Measurements from ENCODE around the gene KCND3.

DNA sequence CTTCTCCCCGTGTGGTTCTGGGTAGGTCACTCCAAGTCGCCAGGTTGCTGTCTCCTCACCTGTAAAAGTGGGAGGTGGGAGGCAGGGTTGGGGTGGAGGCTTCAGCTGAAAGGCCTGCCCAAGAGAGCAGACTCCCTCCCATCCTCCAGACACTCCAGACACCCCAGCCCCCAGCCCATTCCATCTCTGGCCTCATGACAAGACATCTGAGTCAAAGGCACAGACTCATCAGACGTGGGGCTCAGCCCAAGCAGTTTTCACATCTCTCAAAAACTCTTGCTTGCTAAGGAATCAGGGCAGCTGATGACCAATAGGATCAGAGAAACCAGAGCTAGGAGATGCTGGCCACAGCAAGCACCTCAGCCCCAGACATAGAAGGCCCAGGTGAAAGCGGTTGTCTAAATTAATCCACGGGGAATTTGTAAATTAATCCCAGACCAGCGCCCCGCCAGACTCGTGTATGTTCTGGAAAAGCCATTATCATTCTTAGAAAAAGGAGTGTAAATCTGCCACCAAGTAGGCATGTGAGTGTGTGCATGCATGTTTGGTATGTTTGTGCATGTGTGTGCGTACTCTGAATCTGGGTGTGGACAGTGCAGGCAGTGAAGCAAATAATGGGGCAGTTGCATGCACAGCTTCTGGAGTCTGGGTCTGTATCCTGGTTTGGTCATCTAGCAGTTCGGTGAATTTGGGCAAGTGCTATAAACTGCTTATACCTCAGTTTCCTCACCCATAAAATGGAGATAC lies 55.2 kb downstream of the KCND3 start:
- TF ChIP-seq EP300 (IDR thresholded peaks at IDR 0.05; ENCODE audit: low read depth), result no peak
- TF ChIP-seq, protein P1, sequence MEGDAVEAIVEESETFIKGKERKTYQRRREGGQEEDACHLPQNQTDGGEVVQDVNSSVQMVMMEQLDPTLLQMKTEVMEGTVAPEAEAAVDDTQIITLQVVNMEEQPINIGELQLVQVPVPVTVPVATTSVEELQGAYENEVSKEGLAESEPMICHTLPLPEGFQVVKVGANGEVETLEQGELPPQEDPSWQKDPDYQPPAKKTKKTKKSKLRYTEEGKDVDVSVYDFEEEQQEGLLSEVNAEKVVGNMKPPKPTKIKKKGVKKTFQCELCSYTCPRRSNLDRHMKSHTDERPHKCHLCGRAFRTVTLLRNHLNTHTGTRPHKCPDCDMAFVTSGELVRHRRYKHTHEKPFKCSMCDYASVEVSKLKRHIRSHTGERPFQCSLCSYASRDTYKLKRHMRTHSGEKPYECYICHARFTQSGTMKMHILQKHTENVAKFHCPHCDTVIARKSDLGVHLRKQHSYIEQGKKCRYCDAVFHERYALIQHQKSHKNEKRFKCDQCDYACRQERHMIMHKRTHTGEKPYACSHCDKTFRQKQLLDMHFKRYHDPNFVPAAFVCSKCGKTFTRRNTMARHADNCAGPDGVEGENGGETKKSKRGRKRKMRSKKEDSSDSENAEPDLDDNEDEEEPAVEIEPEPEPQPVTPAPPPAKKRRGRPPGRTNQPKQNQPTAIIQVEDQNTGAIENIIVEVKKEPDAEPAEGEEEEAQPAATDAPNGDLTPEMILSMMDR (IDR thresholded peaks at IDR 0.05), result no peak
